Astrocyte of the cerebellum (primary cell): ENCODE data around the gene PRX.

ENCODE experiments used
- DNase-seq: peaks from one replicate; pipeline ENCODE4 v3.0.0-alpha.2; 2011; ENCODE audit warnings: low read depth
- H3K4me3 ChIP-seq: 2 replicates; pipeline ENCODE4 v1.5.1; 2011; ENCODE audit warnings: mild to moderate bottlenecking, low read depth, low read length, moderate library complexity
- CTCF ChIP-seq: IDR thresholded peaks from 2 replicates; pipeline ENCODE4 v1.5.1; 2012; ENCODE audit warnings: low read length, low read depth, moderate library complexity, mild to moderate bottlenecking; ENCODE audit errors: missing control alignments
- in situ Hi-C: cut with HindIII; loops from 2 replicates; pipeline ENCODE4 v1.10.0; 2017; ENCODE audit warnings: low sequenced_read_pairs

The PRX gene

GRCh38 chr19:40407714-40408597, 5.2 kb downstream of the PRX start:
- TF ChIP-seq CTCF: no peak
- DNase-seq: no peak
- H3K4me3 ChIP-seq: no peak overlapping the region
- in situ Hi-C loops: no loop called here

- peak; percentile 57 for DNase-seq
- in situ Hi-C loops: no loop called here
- no peak for TF ChIP-seq CTCF
- H3K4me3 ChIP-seq: peak overlapping the region; percentile 47
Observed at GRCh38 chr19:40403262-40403984, 9.8 kb downstream of the PRX start.

- in situ Hi-C loops: no loop called here
- H3K4me3 ChIP-seq: no peak overlapping the region
- TF ChIP-seq CTCF: no peak
Observed at GRCh38 chr19:40400559-40400958, 12.6 kb downstream of the PRX start.

GRCh38 chr19:40398417-40399131, 14.6 kb downstream of the PRX start:
- DNase-seq: no peak
- in situ Hi-C loops: no loop called here
- no peak overlapping the region for H3K4me3 ChIP-seq
- no peak for TF ChIP-seq CTCF

More at GRCh38 chr19:40400559-40400958, 12.6 kb downstream of the PRX start:
- DNase-seq: no peak

GRCh38 chr19:40397568-40397906, 15.6 kb downstream of the PRX start:
- in situ Hi-C loops: no loop called here
- H3K4me3 ChIP-seq: no peak overlapping the region
- no peak for DNase-seq
- TF ChIP-seq CTCF: no peak

- no peak overlapping the region for H3K4me3 ChIP-seq
- DNase-seq: no peak
- in situ Hi-C loops: no loop called here
- TF ChIP-seq CTCF: no peak
Observed at GRCh38 chr19:40396886-40397567, 16.2 kb downstream of the PRX start.
